Body of pancreas (tissue), 4 donors: ENCODE data around the gene COL23A1. TPM values are rescaled to one million over a fixed set of nuclear protein-coding genes. Genes with fewer than 3 reads are reported as not detected.

Experiments
- ATAC-seq: fragments of 150-250 bp; one replicate; pipeline ENCODE4 v1.9.1; 2016
- DNase-seq, 4 donors: peaks; one replicate each; pipeline ENCODE4 v3.0.0-alpha.2; 2019
- H3K27ac ChIP-seq, 4 donors: fragments of 200-600 bp; sonication (generic); 1 replicate in 3 of 4; 2 replicates in 1 of 4; pipeline versions ENCODE4 v1.5.1 to v1.6.1; 2016 to 2019; ENCODE audit warnings: mild to moderate bottlenecking in 1 of 4, mixed read lengths in 1 of 4, moderate library complexity in 1 of 4
- H3K27me3 ChIP-seq, 2 donors: fragments of 200-600 bp; sonication (generic); one replicate each; pipeline ENCODE4 v1.6.0; 2016; ENCODE audit warnings: mild to moderate bottlenecking in 1 of 2
- H3K36me3 ChIP-seq, 2 donors: fragments of 200-600 bp; sonication (generic); replicated peaks in 1 of 2; 2 replicates each; pipeline ENCODE4 v1.5.1; 2016; ENCODE audit warnings: low read depth in 2 of 2; ENCODE audit not compliant: insufficient read depth in 1 of 2
- H3K4me1 ChIP-seq: fragments of 200-600 bp; sonication (generic); one replicate; pipeline ENCODE4 v1.6.0; 2016
- H3K4me3 ChIP-seq, 2 donors: fragments of 200-600 bp; sonication (generic); 1 replicate in 1 of 2; 2 replicates in 1 of 2; pipeline ENCODE4 v1.5.1; 2016 to 2019
- H3K9me3 ChIP-seq, 3 donors: fragments of 200-600 bp; sonication (generic); 1 replicate in 2 of 3; 2 replicates in 1 of 3; pipeline ENCODE4 v1.5.1; 2016
- POLR2A ChIP-seq, 3 donors: fragments of 450-650 bp; IDR thresholded peaks; one replicate each; pipeline ENCODE4 v1.6.1; 2016; ENCODE audit warnings: antibody characterized with exemption in 3 of 3, mild to moderate bottlenecking in 2 of 3
- WGBS, 2 donors: methylation state at CpG; one replicate each; pipeline ENCODE4 v1.1.5; 2017; 5-methylcytosine and 5-hydroxymethylcytosine counted together
- intact Hi-C: fragments of 100-400 bp; cut with DNase I; formaldehyde crosslinking; loops from one replicate; pipeline ENCODE4 v1.15.1; 2023
- total RNA-seq, 2 donors: library from RNA; depleted of rRNA; stranded (reverse); fragments of >200 nt; gene quantifications; one replicate each; pipeline ENCODE4 v1.1.0, GENCODE V29; 2016
- TF ChIP-seq, protein P1 (sequence below), 7 experiments: fragments of 450-650 bp in 4 of 7; fragments of 200-600 bp in 3 of 7; sonication (generic) in 3 of 7; IDR thresholded peaks; one replicate each; pipeline ENCODE4 v1.5.1; 2016 to 2019; ENCODE audit warnings: antibody characterized with exemption in 7 of 7

Gene COL23A1
- total RNA-seq, 2 donors from 2014 or later: not detected

DNA sequence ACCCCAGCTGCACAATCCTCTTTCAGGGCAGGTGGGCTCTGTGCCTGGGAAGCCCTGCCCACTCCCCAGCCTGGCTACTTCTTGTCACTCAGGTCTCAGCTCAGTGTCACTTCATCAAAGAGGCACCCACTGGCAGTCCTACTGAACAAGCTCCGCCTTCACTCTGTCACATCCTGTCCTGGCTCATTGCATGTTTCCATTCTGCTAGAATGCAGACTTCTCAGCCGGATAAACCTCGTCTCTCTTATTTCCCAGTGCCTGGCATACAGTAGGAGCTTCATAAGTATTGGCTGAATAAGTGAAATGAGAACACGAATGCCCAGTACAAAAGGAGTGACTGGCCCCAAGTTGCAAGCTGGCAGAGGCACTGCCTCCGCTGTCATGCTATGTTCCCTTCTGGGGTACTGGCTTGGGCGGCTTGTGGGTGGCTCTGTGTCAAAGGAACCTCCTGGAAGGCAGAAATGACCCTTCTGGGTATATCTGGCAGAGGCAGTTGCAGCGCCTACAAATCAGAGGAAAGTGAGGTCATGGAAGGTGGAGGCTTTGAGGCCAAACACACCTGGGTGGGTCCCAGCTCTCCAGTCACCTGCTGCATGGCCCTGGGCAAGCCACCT, 259.3 kb downstream of the COL23A1 start:
- DNase-seq (peak in 2 of 4 donors; percentile 5 to 12), ATAC-seq (no peak)
- Histone ChIP-seq H3K27me3 (no peaks in the 10 kb centered on the region), H3K9me3 (no peaks in the 10 kb centered on the region), H3K36me3 (no peaks in the 10 kb centered on the region), H3K4me3 (no peak overlapping the region), H3K27ac (peak overlapping the region in 3 of 4 donors; percentile 15 to 52 (median 51)), H3K4me1 (peaks cover 18% of the 10 kb centered on the region)
- WGBS, 2 donors: 80 to 86% methylated on average over 6 to 7 of the region's 7 CpGs
- intact Hi-C loops: no loop called here
- TF ChIP-seq POLR2A (IDR thresholded peaks at IDR 0.05): no peak
- TF ChIP-seq, protein P1, sequence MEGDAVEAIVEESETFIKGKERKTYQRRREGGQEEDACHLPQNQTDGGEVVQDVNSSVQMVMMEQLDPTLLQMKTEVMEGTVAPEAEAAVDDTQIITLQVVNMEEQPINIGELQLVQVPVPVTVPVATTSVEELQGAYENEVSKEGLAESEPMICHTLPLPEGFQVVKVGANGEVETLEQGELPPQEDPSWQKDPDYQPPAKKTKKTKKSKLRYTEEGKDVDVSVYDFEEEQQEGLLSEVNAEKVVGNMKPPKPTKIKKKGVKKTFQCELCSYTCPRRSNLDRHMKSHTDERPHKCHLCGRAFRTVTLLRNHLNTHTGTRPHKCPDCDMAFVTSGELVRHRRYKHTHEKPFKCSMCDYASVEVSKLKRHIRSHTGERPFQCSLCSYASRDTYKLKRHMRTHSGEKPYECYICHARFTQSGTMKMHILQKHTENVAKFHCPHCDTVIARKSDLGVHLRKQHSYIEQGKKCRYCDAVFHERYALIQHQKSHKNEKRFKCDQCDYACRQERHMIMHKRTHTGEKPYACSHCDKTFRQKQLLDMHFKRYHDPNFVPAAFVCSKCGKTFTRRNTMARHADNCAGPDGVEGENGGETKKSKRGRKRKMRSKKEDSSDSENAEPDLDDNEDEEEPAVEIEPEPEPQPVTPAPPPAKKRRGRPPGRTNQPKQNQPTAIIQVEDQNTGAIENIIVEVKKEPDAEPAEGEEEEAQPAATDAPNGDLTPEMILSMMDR (IDR thresholded peaks at IDR 0.05): no peak

DNA sequence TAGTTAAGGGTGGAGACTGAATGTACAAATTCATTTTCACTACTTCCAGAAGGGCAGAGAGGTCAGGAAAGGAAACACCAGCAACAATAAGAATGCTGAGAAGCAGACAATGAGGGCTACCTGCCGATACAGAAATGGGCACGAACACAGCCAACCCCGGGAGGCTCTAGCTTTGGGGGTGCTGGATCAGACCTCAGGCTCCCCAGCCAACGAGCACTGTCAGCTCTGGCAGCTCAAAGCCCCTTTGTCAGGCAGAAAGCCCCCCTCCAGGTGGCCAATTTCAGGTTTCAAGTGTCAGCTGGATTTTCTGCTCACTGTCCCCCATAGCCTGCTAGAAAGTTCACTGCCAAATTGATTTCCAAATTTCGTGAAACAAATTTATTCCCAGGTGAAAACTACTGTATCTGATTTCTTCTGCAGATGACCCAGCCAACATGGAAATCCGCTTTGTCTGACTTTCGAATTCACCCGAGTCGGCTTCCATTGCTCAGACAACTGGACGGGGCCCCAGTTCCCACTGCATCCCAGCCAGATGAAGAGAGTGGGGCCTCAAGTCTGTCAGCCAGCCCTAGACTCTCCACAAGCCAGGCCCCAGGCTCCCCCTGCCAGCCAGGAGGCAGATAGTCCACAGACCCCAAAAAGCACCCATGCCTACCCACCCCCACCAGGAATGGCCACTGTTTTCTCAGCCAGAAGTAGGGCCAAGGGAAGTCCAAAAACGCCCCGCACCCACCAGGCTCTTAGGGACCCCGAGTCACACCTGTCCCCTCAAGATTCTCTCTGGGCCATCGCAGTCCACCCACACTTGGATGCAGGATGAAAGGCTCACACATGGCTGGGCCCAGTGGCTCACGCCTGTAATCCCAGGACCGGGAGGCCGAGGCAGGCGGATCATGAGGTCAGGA, 261.1 kb downstream of the COL23A1 start:
- H3K27ac ChIP-seq: no peak overlapping the region
- no peak for DNase-seq
- H3K36me3 ChIP-seq: no peaks in the 10 kb centered on the region
- no peaks in the 10 kb centered on the region for H3K27me3 ChIP-seq
- intact Hi-C loops: no loop called here
- H3K9me3 ChIP-seq: no peaks in the 10 kb centered on the region
- peaks cover 18% of the 10 kb centered on the region for H3K4me1 ChIP-seq
- no peak for TF ChIP-seq POLR2A (IDR thresholded peaks at IDR 0.05)
- TF ChIP-seq, protein P1 (IDR thresholded peaks at IDR 0.05): no peak
- ATAC-seq: no peak
- 80 to 84% methylated on average over 15 to 18 of the region's 18 CpGs for WGBS, 2 donors
- H3K4me3 ChIP-seq: no peak overlapping the region

DNA sequence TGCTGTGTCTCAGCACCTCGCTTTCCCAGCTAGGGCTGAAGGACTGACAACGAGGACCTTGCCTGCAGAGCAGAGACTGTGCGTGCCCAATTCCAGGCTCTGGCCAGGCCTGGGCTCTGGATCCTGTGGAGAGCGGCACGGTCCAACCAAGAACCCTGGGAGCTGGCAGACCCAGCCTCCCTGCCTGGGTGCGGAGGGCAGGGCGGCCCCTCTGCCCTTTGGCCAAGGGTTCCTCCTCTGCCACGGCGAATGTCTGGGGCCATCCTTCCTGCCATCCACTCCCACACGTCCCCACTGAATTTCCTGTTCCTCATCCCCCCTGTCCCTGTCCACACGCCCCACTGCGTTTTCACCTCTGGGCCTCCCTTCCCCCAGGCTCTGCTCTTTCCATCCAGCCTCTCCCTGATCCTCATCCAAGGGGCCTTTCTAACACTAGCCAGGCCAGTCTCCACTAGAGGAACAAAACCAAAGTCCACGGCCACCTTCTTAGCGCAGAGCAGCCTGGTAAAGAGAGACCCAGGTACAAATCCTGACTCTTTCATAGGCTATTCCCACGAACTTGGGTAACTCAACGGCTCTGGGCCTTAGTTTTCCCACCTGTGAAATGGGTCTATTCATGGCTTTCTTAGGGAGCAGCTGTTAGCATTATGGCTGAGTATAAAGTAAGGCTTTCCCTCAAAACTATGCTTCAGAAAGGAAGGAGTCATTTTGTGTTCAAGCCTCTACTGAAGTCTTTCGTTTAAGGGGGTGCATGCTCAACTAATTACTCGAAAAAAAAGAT, 262.1 kb downstream of the COL23A1 start:
- ATAC-seq: no peak
- TF ChIP-seq, protein P1 (IDR thresholded peaks at IDR 0.05): no peak
- TF ChIP-seq POLR2A (IDR thresholded peaks at IDR 0.05): no peak
- H3K4me1 ChIP-seq: peaks cover 18% of the 10 kb centered on the region
- H3K27ac ChIP-seq: no peak overlapping the region
- DNase-seq: no peak
- no peaks in the 10 kb centered on the region for H3K36me3 ChIP-seq
- no peaks in the 10 kb centered on the region for H3K27me3 ChIP-seq
- intact Hi-C loops: no loop called here
- 68 to 73% methylated on average over 13 to 18 of the region's 18 CpGs for WGBS, 2 donors
- H3K4me3 ChIP-seq: no peak overlapping the region
- H3K9me3 ChIP-seq: no peaks in the 10 kb centered on the region

DNA sequence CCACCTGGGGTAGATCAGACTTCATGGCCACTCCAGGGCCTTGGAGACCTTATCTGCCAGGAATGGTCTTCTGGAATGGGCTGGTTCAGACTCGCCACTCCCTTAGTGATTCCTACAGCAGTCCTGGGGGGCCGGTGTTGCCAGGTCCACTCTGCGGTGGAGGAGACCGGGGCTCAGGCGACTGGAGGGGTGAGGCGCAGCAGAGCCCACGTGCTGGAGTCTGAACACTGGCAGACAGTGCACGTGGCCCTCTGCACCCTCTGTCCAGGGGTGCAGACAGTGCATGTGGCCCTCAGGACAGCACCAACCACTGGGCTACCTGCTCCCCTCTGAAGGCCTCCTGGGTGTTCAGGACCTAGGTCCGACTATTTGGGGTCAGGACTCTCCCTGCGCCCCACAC, 262.7 kb downstream of the COL23A1 start:
- no peak overlapping the region for H3K27ac ChIP-seq
- ATAC-seq (no peak), DNase-seq (no peak)
- H3K36me3 ChIP-seq: no peaks in the 10 kb centered on the region
- H3K4me3 ChIP-seq: no peak overlapping the region
- intact Hi-C loops: no loop called here
- no peaks in the 10 kb centered on the region for H3K27me3 ChIP-seq
- no peaks in the 10 kb centered on the region for H3K9me3 ChIP-seq
- H3K4me1 ChIP-seq: peaks cover 18% of the 10 kb centered on the region
- no peak for TF ChIP-seq POLR2A (IDR thresholded peaks at IDR 0.05)
- TF ChIP-seq, protein P1 (IDR thresholded peaks at IDR 0.05): no peak
- 69 to 88% methylated on average over 5 to 10 of the region's 10 CpGs for WGBS, 2 donors
